Lung (tissue), 12 donors: ENCODE data around the gene TMEM184B. TPM values are rescaled to one million over a fixed set of nuclear protein-coding genes. Genes with fewer than 3 reads are reported as not detected.

Experiments used
- ATAC-seq: fragments of 200-7000 bp; cut with Tn5 transposase; one replicate; pipeline ENCODE4 v1.9.1; 2020; ENCODE audit warnings: moderate number of reproducible peaks; ENCODE audit not compliant: insufficient read depth, low FRiP score
- DNase-seq, 3 donors: peaks; one replicate each; pipeline ENCODE4 v3.0.0-alpha.2; 2013 to 2017
- H3K27ac ChIP-seq, 2 donors: one replicate each; pipeline ENCODE4 v1.5.1; 2013; ENCODE audit warnings: mild to moderate bottlenecking in 2 of 2, moderate library complexity in 2 of 2, control low read depth in 1 of 2, inconsistent platforms in 1 of 2, low read depth in 1 of 2, low read length in 1 of 2
- H3K27me3 ChIP-seq, 3 donors: one replicate each; pipeline ENCODE4 v1.5.1; 2013; ENCODE audit warnings: low read length in 2 of 3; ENCODE audit not compliant: control insufficient read depth in 3 of 3, insufficient read depth in 3 of 3
- H3K36me3 ChIP-seq, 4 donors: one replicate each; pipeline ENCODE4 v1.5.1; 2013; ENCODE audit warnings: low read length in 4 of 4, mild to moderate bottlenecking in 1 of 4, moderate library complexity in 1 of 4; ENCODE audit not compliant: control insufficient read depth in 4 of 4, insufficient read depth in 4 of 4
- H3K4me1 ChIP-seq, 5 donors: one replicate each; pipeline ENCODE4 v1.5.1; 2013; ENCODE audit warnings: low read length in 5 of 5, mild to moderate bottlenecking in 2 of 5, moderate library complexity in 1 of 5; ENCODE audit not compliant: control insufficient read depth in 5 of 5, insufficient read depth in 5 of 5
- H3K4me3 ChIP-seq: one replicate; pipeline ENCODE4 v1.5.1; 2013; ENCODE audit warnings: mild to moderate bottlenecking, control low read depth, moderate library complexity
- H3K9ac ChIP-seq, 2 donors: one replicate each; pipeline ENCODE4 v1.5.1; 2013; ENCODE audit warnings: low read length in 2 of 2, control low read depth in 1 of 2; ENCODE audit not compliant: insufficient read depth in 1 of 2
- H3K9me3 ChIP-seq, 4 donors: one replicate each; pipeline ENCODE4 v1.5.1; 2013; ENCODE audit warnings: low read length in 3 of 4, mild to moderate bottlenecking in 1 of 4, moderate library complexity in 1 of 4; ENCODE audit not compliant: control insufficient read depth in 4 of 4, insufficient read depth in 3 of 4
- WGBS, 2 donors: extraction: QIAGEN DNeasy Blood & Tissue Kit; methylation state at CpG; one replicate each; pipeline ENCODE4 v1.1.7; 2013; 5-methylcytosine and 5-hydroxymethylcytosine counted together
- polyA plus RNA-seq, 2 donors: library from polyadenylated mRNA; stranded (reverse); fragments of 200-250 nt; gene quantifications; one replicate each; pipeline ENCODE4 v1.2.1, GENCODE V29; 2013
- total RNA-seq, 2 donors: library from RNA; depleted of rRNA in 1 of 2; stranded (reverse); fragments of >200 nt in 1 of 2; gene quantifications; one replicate each; pipeline ENCODE4 v1.2.1, GENCODE V29; 2014 to 2021
- TF ChIP-seq, protein P1 (sequence below): IDR thresholded peaks from 2 replicates; pipeline ENCODE4 v1.5.1; 2012; ENCODE audit warnings: mild to moderate bottlenecking; ENCODE audit errors: control extremely low read depth, extremely low read depth
- donor health status: control.
- donor health status: control.
- donor health status: Bipolar disorder and iron deficiency.
- donor health status: healthy.
- donor health status: DM: yes; HTN: yes; CAD: no.

The TMEM184B gene
- total and polyA plus RNA-seq, 4 donors: 26.3 to 82.4 (median 39.9) TPM

DNA sequence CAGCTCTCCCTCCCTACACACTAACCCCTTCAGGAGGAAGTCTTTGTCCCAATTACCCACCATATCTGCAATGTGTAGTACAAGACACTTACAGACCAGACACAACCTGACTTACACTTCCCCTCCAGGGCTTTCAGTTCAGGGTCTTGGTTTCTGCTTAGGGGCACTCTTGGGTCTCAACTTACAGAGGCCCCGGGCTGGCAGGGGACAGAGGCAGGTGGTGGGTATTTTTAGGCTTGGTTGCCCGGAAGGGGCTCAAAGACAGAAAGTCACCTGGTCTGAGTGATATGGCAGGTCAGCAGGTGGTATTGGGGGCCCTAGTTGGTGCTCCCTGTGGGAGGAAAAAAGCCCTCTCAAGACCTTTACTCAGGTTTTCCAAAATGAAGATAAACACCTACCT, 3.4 kb upstream of the TMEM184B start:
- WGBS, 2 donors: 52 to 62% methylated on average over 2 of the region's 2 CpGs
- Histone ChIP-seq H3K4me1 (peaks cover 2 to 15% (median 6%) of the 10 kb centered on the region in 5 donors), H3K4me3 (no peak overlapping the region), H3K36me3 (no peaks in the 10 kb centered on the region), H3K9me3 (no peaks in the 10 kb centered on the region), H3K27me3 (no peaks in the 10 kb centered on the region), H3K9ac (no peak overlapping the region), H3K27ac (no peak overlapping the region)
- DNase-seq (no peak), ATAC-seq (no peak)
- TF ChIP-seq, protein P1, sequence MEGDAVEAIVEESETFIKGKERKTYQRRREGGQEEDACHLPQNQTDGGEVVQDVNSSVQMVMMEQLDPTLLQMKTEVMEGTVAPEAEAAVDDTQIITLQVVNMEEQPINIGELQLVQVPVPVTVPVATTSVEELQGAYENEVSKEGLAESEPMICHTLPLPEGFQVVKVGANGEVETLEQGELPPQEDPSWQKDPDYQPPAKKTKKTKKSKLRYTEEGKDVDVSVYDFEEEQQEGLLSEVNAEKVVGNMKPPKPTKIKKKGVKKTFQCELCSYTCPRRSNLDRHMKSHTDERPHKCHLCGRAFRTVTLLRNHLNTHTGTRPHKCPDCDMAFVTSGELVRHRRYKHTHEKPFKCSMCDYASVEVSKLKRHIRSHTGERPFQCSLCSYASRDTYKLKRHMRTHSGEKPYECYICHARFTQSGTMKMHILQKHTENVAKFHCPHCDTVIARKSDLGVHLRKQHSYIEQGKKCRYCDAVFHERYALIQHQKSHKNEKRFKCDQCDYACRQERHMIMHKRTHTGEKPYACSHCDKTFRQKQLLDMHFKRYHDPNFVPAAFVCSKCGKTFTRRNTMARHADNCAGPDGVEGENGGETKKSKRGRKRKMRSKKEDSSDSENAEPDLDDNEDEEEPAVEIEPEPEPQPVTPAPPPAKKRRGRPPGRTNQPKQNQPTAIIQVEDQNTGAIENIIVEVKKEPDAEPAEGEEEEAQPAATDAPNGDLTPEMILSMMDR: no peak

DNA sequence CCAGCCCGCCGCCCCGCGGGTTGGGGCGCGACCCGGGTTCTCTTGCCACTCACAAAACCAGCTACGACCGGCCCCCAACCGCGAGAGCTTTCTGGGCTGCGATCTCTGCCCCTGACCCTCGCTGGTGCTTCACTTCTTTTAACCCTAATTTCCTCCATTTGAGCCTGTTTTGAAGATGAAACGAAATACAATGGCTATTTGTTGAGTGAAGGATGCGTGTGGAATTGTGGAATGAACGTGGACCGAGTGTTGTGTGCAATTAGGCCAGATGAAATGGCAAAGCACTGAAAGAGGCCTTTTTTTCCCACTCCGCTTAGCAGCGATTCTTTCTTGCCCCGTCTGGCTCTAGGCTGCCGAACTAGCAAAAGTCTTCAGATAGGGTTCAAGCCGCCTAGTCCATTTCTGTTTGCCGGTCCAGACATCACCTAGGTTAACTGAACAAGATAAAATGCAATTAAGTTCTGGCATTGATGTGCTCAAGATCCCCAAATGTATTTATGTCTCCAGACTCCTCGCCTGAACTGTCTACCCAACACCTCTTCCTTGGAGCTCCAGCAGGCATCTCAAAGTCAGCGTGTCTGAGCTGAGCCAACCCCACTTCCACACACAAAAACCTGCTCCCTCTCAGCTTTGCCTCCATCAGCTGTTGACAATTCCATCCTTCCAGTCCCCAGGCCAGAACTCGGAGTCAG, 471 bp upstream of the TMEM184B start:
- peak overlapping the region; percentile 71 to 74 for H3K9ac ChIP-seq
- H3K27ac ChIP-seq: peak overlapping the region; percentile 91 to 92
- 16 to 28% methylated on average over 19 to 26 of the region's 26 CpGs for WGBS, 2 donors
- no peaks in the 10 kb centered on the region for H3K27me3 ChIP-seq
- peak overlapping the region; percentile 28 for H3K4me3 ChIP-seq
- peaks cover 3 to 21% (median 10%) of the 10 kb centered on the region in 5 donors for H3K4me1 ChIP-seq
- peak in 1 of 3 donors; percentile 69 for DNase-seq
- no peak for ATAC-seq
- peaks cover 0 to 8% (median 0%) of the 10 kb centered on the region in 4 donors for H3K36me3 ChIP-seq
- TF ChIP-seq, protein P1: no peak
- no peaks in the 10 kb centered on the region for H3K9me3 ChIP-seq

DNA sequence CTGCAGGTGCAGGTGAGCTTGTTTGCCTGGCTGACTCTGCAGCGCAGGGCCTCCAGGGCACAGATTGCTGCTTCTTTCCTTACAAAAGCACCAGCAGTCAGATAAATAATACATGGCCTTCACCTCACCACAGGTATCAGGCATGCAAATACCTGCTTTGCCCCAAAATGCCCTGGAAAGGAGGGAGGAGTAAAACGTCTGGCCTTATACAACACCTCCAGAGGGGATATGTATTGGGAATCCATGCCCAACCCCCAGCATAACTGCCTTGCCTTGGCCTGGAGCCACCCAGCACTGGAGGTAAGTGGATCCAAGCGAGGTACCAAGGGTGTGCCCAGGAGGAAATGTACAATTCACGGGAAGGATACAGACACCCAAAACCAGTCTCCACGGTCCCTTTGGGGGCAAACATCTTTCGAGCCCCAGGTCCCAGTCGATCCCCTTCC, 860 bp downstream of the TMEM184B start:
- WGBS, 2 donors: 10 to 15% methylated on average over 7 of the region's 7 CpGs
- Histone ChIP-seq H3K4me1 (peaks cover 3 to 21% (median 13%) of the 10 kb centered on the region in 5 donors), H3K27ac (peak overlapping the region; percentile 89 to 91), H3K4me3 (peak overlapping the region; percentile 93), H3K9me3 (no peaks in the 10 kb centered on the region), H3K36me3 (peaks cover 0 to 8% (median 0%) of the 10 kb centered on the region in 4 donors), H3K27me3 (no peaks in the 10 kb centered on the region), H3K9ac (peak overlapping the region; percentile 39 to 69)
- no peak for ATAC-seq
- TF ChIP-seq, protein P1: no peak
- peak in 2 of 3 donors; percentile 40 to 48 for DNase-seq
